ENCODE measurements around the gene NFE2L3. TPM values are rescaled to one million over a fixed set of nuclear protein-coding genes. Genes with fewer than 3 reads are reported as not detected.

The NFE2L3 gene
- total and polyA plus RNA-seq, 9 of the 15 experiments (the other 6 are each of a cell fraction or from before 2014, with no cell fraction given): 2.9 to 16.9 (median 12.4) TPM

DNA sequence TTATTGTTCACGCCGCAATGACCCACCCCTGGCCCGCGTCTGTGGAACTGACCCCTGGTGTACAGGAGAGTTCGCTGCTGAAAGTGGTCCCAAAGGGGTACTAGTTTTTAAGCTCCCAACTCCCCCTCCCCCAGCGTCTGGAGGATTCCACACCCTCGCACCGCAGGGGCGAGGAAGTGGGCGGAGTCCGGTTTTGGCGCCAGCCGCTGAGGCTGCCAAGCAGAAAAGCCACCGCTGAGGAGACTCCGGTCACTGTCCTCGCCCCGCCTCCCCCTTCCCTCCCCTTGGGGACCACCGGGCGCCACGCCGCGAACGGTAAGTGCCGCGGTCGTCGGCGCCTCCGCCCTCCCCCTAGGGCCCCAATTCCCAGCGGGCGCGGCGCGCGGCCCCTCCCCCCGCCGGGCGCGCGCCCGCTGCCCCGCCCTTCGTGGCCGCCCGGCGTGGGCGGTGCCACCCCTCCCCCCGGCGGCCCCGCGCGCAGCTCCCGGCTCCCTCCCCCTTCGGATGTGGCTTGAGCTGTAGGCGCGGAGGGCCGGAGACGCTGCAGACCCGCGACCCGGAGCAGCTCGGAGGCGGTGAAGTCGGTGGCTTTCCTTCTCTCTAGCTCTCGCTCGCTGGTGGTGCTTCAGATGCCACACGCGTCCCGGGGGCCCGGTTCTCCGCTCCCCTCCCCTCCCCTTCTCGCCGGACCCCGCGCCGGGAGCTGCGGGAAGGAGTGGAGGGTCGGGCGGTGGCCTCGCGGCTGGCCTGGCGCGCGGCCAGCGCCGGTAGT, 49.4 kb downstream of the NFE2L3 start, which contains the start of gene CBX3 (continued):
- TF ChIP-seq EGR1 (conservative IDR thresholded peaks at IDR 0.05) (peak; percentile 81), NFE2L1 (tag; IDR thresholded peaks at IDR 0.05; ENCODE audit: borderline replicate concordance, low read depth) (no peak), TOE1 (IDR thresholded peaks at IDR 0.05; ENCODE audit: borderline replicate concordance) (peak; percentile 20), TOE1 (CRISPR knock-in tag; IDR thresholded peaks at IDR 0.05; ENCODE audit: borderline replicate concordance, low read depth) (no peak), SRSF1 (IDR thresholded peaks at IDR 0.05; ENCODE audit: low read depth, low read length) (no peak), PML (IDR thresholded peaks at IDR 0.05; ENCODE audit: low read length) (peak; percentile 76), ESRRB (CRISPR knock-in tag; IDR thresholded peaks at IDR 0.05; ENCODE audit: borderline replicate concordance) (no peak), KDM2B (CRISPR knock-in tag; IDR thresholded peaks at IDR 0.05) (no peak), CREM (IDR thresholded peaks at IDR 0.05; ENCODE audit: low read depth) (peak; percentile 52; the same call in 1 of the 2 replicates), MBD2 (IDR thresholded peaks at IDR 0.05; ENCODE audit: borderline replicate concordance, low read depth) (peak; percentile 55), NCOA1 (IDR thresholded peaks at IDR 0.05; ENCODE audit: low read depth) (0 out of 2 replicates have a peak, but pooled peaks have one; percentile 22), ZNF124 (CRISPR knock-in tag; IDR thresholded peaks at IDR 0.05) (no peak), FOXO4 (CRISPR knock-in tag; IDR thresholded peaks at IDR 0.05) (no peak), SUPT5H (IDR thresholded peaks at IDR 0.05) (peak; percentile 93), JUNB (CRISPR knock-in tag; conservative IDR thresholded peaks at IDR 0.05) (no peak; the same call in 1 of the 2 replicates), ZZZ3 (IDR thresholded peaks at IDR 0.05) (no peak), MED1 (CRISPR knock-in tag; IDR thresholded peaks at IDR 0.05; ENCODE audit: borderline replicate concordance) (no peak), NFIX (CRISPR knock-in tag; IDR thresholded peaks at IDR 0.05; ENCODE audit: low read depth) (no peak), ZKSCAN1 (IDR thresholded peaks at IDR 0.05; ENCODE audit: low read depth, low read length) (no peak; the same call in 1 of the 2 replicates), ZNF699 (CRISPR knock-in tag; IDR thresholded peaks at IDR 0.05; ENCODE audit: insufficient replicate concordance) (no peak), HMG20B (CRISPR knock-in tag; IDR thresholded peaks at IDR 0.05) (no peak), TFAM (CRISPR knock-in tag; conservative IDR thresholded peaks at IDR 0.05) (no peak), KAT7 (CRISPR knock-in tag; IDR thresholded peaks at IDR 0.05; ENCODE audit: borderline replicate concordance) (peak; percentile 51; the same call in 1 of the 2 replicates), SRSF9 (IDR thresholded peaks at IDR 0.05; ENCODE audit: borderline replicate concordance, low read depth, low read length) (no peak), ZNF263 (CRISPR knock-in tag; IDR thresholded peaks at IDR 0.05; ENCODE audit: borderline replicate concordance) (no peak; the same call in 1 of the 2 replicates), HMBOX1 (IDR thresholded peaks at IDR 0.05) (no peak), NR2C2 (CRISPR knock-in tag; IDR thresholded peaks at IDR 0.05) (no peak), NR2C2 (tag; IDR thresholded peaks at IDR 0.05) (peak; percentile 68)
- TF ChIP-seq, protein P1, sequence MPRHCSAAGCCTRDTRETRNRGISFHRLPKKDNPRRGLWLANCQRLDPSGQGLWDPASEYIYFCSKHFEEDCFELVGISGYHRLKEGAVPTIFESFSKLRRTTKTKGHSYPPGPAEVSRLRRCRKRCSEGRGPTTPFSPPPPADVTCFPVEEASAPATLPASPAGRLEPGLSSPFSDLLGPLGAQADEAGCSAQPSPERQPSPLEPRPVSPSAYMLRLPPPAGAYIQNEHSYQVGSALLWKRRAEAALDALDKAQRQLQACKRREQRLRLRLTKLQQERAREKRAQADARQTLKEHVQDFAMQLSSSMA (CRISPR knock-in tag; IDR thresholded peaks at IDR 0.05): peak; percentile 80; the same call in 1 of the 2 replicates
